CD4-positive, alpha-beta memory T cell (primary cell): ENCODE data around the gene MMP14. TPM values are rescaled to one million over a fixed set of nuclear protein-coding genes. Genes with fewer than 3 reads are reported as not detected.
"Not testable (repeated sequence)": the region's sequence is repeated elsewhere in the genome, so short reads cannot be mapped to it uniquely, and the experiment has no call there.

Source experiments
- CTCF ChIA-PET: fragments of 350-600 bp; sonication (Branson Sonifier 250); formaldehyde crosslinking; loops from one replicate; lab custom pipeline; 2021; ENCODE audit warnings: inconsistent platforms; ENCODE audit not compliant: partially characterized antibody; lab: Charles Lee
- POLR2A ChIA-PET: fragments of 350-600 bp; sonication (Branson Sonifier 250); formaldehyde crosslinking; loops from one replicate; lab custom pipeline; 2021; ENCODE audit not compliant: partially characterized antibody; lab: Charles Lee
- DNase-seq, 5 donors: peaks; one replicate each; pipeline versions ENCODE4 v3.0.0 to v3.0.0-alpha.2; 2020 to 2022; ENCODE audit warnings: mixed read lengths in 1 of 5
- H3K27ac ChIP-seq: one replicate; pipeline ENCODE4 v1.7.0; 2013; ENCODE audit warnings: low read depth, low read length
- H3K27me3 ChIP-seq: 2 replicates; pipeline ENCODE4 v1.7.0; 2013; ENCODE audit warnings: mild to moderate bottlenecking, low read length, moderate library complexity; ENCODE audit not compliant: insufficient read depth
- H3K36me3 ChIP-seq: 2 replicates; pipeline ENCODE4 v1.7.0; 2013; ENCODE audit warnings: mild to moderate bottlenecking, low read length, moderate library complexity; ENCODE audit not compliant: insufficient read depth
- H3K4me1 ChIP-seq: 2 replicates; pipeline ENCODE4 v1.7.0; 2013; ENCODE audit warnings: mild to moderate bottlenecking, low read length, moderate library complexity; ENCODE audit not compliant: insufficient read depth
- H3K4me3 ChIP-seq, 2 donors: one replicate each; pipeline ENCODE4 v1.7.0; 2013; ENCODE audit warnings: low read length in 2 of 2, mild to moderate bottlenecking in 1 of 2
- H3K9me3 ChIP-seq, 2 donors: one replicate each; pipeline ENCODE4 v1.7.0; 2013; ENCODE audit warnings: low read length in 2 of 2, control low read depth in 1 of 2; ENCODE audit not compliant: control insufficient read depth in 1 of 2
- H3K27ac Mint-ChIP-seq, 7 donors: one replicate each; pipeline ENCODE4 v1.8.0; 2020 to 2021; ENCODE audit warnings: mixed read lengths in 7 of 7, mild to moderate bottlenecking in 6 of 7, inconsistent platforms in 3 of 7, moderate library complexity in 3 of 7
- H3K27me3 Mint-ChIP-seq, 2 donors: one replicate each; pipeline ENCODE4 v1.8.0; 2020 to 2021; ENCODE audit warnings: mixed read lengths in 2 of 2
- H3K36me3 Mint-ChIP-seq, 2 donors: one replicate each; pipeline ENCODE4 v1.8.0; 2020 to 2021; ENCODE audit warnings: mixed read lengths in 2 of 2, inconsistent platforms in 1 of 2, mild to moderate bottlenecking in 1 of 2
- H3K4me1 Mint-ChIP-seq, 4 donors: one replicate each; pipeline ENCODE4 v1.8.0; 2020 to 2021; ENCODE audit warnings: mixed read lengths in 4 of 4, mild to moderate bottlenecking in 1 of 4
- H3K4me3 Mint-ChIP-seq, 8 donors: one replicate each; pipeline ENCODE4 v1.8.0; 2020 to 2021; ENCODE audit warnings: mixed read lengths in 8 of 8, mild to moderate bottlenecking in 7 of 8, moderate library complexity in 6 of 8, inconsistent platforms in 3 of 8
- H3K9me3 Mint-ChIP-seq, 8 donors: one replicate each; pipeline ENCODE4 v1.8.0; 2020 to 2021; ENCODE audit warnings: mixed read lengths in 8 of 8, mild to moderate bottlenecking in 5 of 8, inconsistent platforms in 3 of 8, moderate library complexity in 1 of 8
- intact Hi-C: fragments of 100-400 bp; cut with micrococcal nuclease; formaldehyde crosslinking; loops from one replicate; pipeline ENCODE4 v1.15.1; 2023
- polyA plus RNA-seq, 2 donors: library from polyadenylated mRNA; unstranded; fragments of 300-500 nt; fragmentation: Illumina TruSeq; gene quantifications; one replicate each; pipeline ENCODE4 v1.2.3, GENCODE V29; 2021
- total RNA-seq, 2 experiments: library from RNA; stranded (reverse); gene quantifications; one replicate each; pipeline ENCODE4 v1.2.3, GENCODE V29; 2021

The MMP14 gene
- total and polyA plus RNA-seq, 4 experiments from 2014 or later = 3.0 to 3.8 TPM; not detected in 2

DNA sequence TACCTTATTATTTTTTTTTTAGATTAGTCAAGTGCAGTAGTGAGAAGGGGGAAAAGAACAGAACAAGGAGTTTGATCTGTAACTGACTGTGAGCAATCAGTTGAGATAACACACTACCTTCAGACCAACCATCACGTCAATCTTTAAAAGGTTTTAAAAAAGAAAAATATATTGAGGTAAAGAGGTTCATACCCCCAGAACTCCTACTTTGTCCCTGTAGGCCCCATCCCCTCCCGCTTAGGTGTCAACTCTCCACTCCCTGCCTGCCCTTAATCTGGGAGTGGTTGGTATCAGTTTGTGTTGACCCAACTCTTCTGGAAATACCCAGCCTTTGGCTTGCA, 16.2 kb downstream of the MMP14 start:
- Histone ChIP-seq H3K4me1 (peaks cover 10% of the 10 kb centered on the region), H3K27ac (no peak overlapping the region), H3K27me3 (no peaks in the 10 kb centered on the region), H3K9me3 (no peaks in the 10 kb centered on the region), H3K4me3 (no peak overlapping the region), H3K36me3 (no peaks in the 10 kb centered on the region)
- Mint-ChIP-seq H3K27me3 (peaks cover 5 to 9% of the 10 kb centered on the region in 2 donors), H3K27ac (peak overlapping the region in 2 of 7 donors; percentile 52 to 83), H3K9me3 (peaks cover 0 to 2% (median 0%) of the 10 kb centered on the region in 8 donors), H3K4me3 (no peak overlapping the region), H3K4me1 (peaks cover 3 to 16% (median 10%) of the 10 kb centered on the region in 4 donors), H3K36me3 (no peaks in the 10 kb centered on the region)
- intact Hi-C loops = loop anchor here (5.0 kb wide), 1 partner anchor 650 kb away; no protein-coding TSS in a partner anchor
- DNase-seq = no peak
- CTCF ChIA-PET = interaction anchor here (0.6 to 19.6 kb wide), 39 partner anchors 9 to 1013 kb away, joined by 3 to 403 read pairs (median 5); partner anchors contain the start of genes ACIN1, C14orf119, DAD1 and LRP10
- POLR2A ChIA-PET = interaction anchor here (0.9 to 4.1 kb wide), 9 partner anchors 18 to 296 kb away, joined by 3 to 20 read pairs (median 7); partner anchors contain the start of genes DAD1, LRP10 and OXA1L

DNA sequence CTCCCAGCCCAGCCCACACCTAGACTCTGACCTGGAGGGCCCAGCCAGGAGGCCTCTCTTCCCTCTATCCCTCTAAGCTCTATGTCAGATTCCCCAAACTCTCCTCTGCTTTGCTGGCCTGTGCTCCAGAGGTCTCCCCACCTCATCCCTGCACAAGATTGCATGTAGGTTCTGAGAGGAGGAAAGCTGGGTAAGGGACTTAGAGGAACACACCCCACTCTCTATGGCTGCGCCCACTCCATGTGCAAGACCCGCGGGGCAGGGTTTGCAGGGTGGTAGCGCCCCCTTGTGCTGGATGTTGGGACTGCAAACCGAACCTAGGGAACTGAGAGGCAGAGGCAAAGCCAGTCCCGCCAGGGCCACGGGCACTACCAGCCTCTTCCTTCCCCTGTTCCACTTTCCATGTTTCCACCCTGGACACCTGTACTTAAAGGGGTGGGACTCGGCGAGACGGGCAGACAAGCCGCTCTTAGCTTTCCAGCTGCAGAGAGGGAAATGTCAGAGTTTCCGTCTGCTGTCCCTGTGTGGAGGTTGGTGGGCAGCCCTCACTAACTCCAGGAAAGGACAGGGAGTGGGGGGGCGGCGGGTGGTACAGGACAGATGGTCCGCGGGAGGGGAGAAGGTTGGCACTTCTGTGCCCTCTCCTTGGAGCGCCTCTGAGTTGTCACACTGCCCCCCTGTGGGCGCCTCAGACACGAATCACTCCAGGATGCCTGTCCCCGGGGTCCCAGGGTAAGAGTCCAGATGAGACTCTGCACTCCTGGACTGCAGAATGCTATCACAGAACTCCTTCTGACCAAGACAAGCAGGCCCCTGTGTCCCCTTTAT, 16.8 kb downstream of the MMP14 start:
- peak; percentile 81 to 86 (median 83) for DNase-seq
- intact Hi-C loops = loop anchor here (1.0 to 5.0 kb wide), 7 partner anchors 19 to 1012 kb away; no protein-coding TSS in a partner anchor
- Mint-ChIP-seq H3K27me3 (peaks cover 5 to 9% of the 10 kb centered on the region in 2 donors), H3K27ac (peak overlapping the region; percentile 52 to 83 (median 75)), H3K9me3 (peaks cover 0 to 2% (median 0%) of the 10 kb centered on the region in 8 donors), H3K36me3 (no peaks in the 10 kb centered on the region), H3K4me1 (peaks cover 6 to 20% (median 13%) of the 10 kb centered on the region in 4 donors), H3K4me3 (peak overlapping the region; percentile 84 to 89 (median 86))
- no peaks in the 10 kb centered on the region for H3K9me3 ChIP-seq
- no peaks in the 10 kb centered on the region for H3K36me3 ChIP-seq
- POLR2A ChIA-PET = interaction anchor here (0.9 to 4.1 kb wide), 10 partner anchors 18 to 297 kb away, joined by 3 to 20 read pairs (median 7); partner anchors contain the start of genes DAD1, LRP10 and OXA1L
- peak overlapping the region; percentile 72 to 77 for H3K4me3 ChIP-seq
- peak overlapping the region; percentile 34 for H3K27ac ChIP-seq
- no peaks in the 10 kb centered on the region for H3K27me3 ChIP-seq
- H3K4me1 ChIP-seq = peaks cover 13% of the 10 kb centered on the region
- CTCF ChIA-PET = interaction anchor here (0.6 to 19.6 kb wide), 46 partner anchors 9 to 1013 kb away, joined by 3 to 403 read pairs (median 4); partner anchors contain the start of genes ACIN1, C14orf119, DAD1 and LRP10

DNA sequence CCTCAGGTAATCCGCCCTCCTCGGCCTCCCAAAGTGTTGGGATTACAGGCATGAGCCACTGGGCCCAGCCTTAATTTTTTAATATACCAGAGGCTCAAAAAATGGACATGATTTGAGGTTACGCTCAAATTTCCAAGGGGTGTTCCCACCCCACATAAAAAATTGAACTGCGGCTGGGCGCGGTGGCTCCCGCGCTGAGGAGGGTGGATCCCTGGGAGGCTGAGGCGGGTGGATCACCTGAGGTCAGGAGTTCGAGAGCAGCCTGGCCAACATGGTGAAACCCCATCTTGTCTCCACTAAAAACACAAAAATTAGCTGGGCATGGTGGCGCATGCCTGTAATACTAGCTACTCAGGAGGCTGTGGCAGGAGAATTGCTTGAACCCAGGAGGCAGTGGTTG, 17.9 kb downstream of the MMP14 start:
- not testable (repeated sequence) for H3K27ac Mint-ChIP-seq, H3K27ac ChIP-seq, H3K9me3 ChIP-seq, H3K36me3 Mint-ChIP-seq, H3K9me3 Mint-ChIP-seq, DNase-seq, H3K36me3 ChIP-seq, H3K4me3 ChIP-seq, H3K27me3 ChIP-seq
- H3K4me1 ChIP-seq = peaks cover 24% of the 10 kb centered on the region
- intact Hi-C loops = loop anchor here (5.0 kb wide), 1 partner anchor 652 kb away; no protein-coding TSS in a partner anchor
- CTCF ChIA-PET = interaction anchor here (0.7 to 19.6 kb wide), 28 partner anchors 10 to 1029 kb away, joined by 3 to 403 read pairs (median 7); partner anchors contain the start of genes ACIN1, C14orf119, DAD1 and LRP10
- Mint-ChIP-seq H3K27me3 (peaks cover 6 to 11% of the 10 kb centered on the region in 2 donors), H3K4me3 (peak overlapping the region in 1 of 8 donors; percentile 20), H3K4me1 (peaks cover 12 to 29% (median 20%) of the 10 kb centered on the region in 4 donors)
- POLR2A ChIA-PET = interaction anchor here (1.0 to 4.1 kb wide), 9 partner anchors 8 to 298 kb away, joined by 3 to 20 read pairs (median 7); partner anchors contain the start of genes DAD1 and LRP10

DNA sequence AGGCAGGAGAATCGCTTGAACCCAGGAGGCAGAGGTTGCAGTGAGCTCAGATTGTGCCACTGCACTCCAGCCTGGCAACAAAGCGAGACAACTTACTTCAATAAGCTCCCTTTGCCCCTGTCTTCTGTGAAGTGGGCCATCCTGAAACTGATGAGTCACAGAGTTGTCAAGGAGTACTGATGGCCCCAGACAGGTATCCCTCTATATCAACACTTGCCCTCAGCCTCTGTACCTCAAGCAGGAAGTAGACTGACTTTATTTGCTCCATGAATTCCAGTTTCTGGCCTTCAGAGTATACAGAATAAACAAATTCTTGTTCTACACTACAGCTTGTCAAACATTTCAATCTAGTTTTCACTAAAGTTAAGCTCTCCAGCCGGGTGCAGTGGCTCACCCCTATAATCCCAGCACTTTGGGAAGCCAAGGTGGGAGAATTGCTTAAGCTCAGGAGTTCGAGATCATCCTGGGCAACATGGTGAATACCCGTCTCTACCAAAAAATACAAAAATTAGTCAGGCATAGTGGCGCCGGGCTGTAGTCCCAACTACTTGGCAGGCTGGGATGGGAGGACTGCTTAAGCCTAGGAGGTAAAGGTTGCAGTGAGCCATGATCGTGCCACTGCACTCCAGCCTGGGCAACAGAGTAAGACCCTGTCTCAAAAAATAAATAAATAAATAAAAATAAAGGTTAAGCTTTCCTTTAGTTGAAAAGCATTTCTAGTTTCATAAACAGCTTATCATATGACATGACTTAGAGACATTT, 18.8 kb downstream of the MMP14 start:
- Mint-ChIP-seq H3K4me1 (peaks cover 12 to 29% (median 20%) of the 10 kb centered on the region in 4 donors), H3K27me3 (peaks cover 6 to 9% of the 10 kb centered on the region in 2 donors), H3K27ac (no peak overlapping the region), H3K4me3 (peak overlapping the region in 1 of 8 donors; percentile 20), H3K9me3 (peaks cover 0 to 2% (median 0%) of the 10 kb centered on the region in 8 donors), H3K36me3 (no peaks in the 10 kb centered on the region)
- Histone ChIP-seq H3K9me3 (no peaks in the 10 kb centered on the region), H3K4me1 (peaks cover 24% of the 10 kb centered on the region), H3K36me3 (no peaks in the 10 kb centered on the region), H3K4me3 (no peak overlapping the region), H3K27me3 (no peaks in the 10 kb centered on the region), H3K27ac (no peak overlapping the region)
- ChIA-PET POLR2A (interaction anchor here (0.6 to 4.1 kb wide), 7 partner anchors 7 to 558 kb away, joined by 3 to 20 read pairs (median 4); partner anchors contain the start of gene LRP10), CTCF (interaction anchor here (0.6 to 19.6 kb wide), 26 partner anchors 9 to 1030 kb away, joined by 3 to 403 read pairs (median 4); partner anchors contain the start of genes DAD1, LRP10, MRPL52 and RBM23)
- intact Hi-C loops = loop anchor here (5.0 kb wide), 1 partner anchor 653 kb away; no protein-coding TSS in a partner anchor
- DNase-seq = peak in 1 of 5 donors; percentile 18

DNA sequence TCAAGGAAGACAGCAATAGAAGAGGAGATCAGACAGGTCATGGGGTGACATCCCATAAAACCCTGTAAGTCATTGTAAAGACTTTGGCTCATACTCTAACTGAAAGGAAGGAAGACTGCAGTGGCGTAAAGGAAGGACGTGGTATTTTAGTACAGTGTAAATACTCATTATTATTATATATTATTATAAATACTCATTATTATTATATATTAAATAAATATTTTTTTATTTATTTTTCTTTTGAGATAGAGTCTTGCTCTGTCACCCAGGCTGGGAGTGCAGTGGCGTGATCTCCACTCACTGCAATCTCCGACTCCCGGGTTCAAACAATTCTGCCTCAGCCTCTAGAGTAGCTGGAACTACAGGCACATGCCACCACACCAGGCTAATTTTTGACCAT, 20.0 kb downstream of the MMP14 start:
- POLR2A ChIA-PET = no interaction called here
- intact Hi-C loops = no loop called here
- Mint-ChIP-seq H3K9me3 (peaks cover 0 to 2% (median 0%) of the 10 kb centered on the region in 8 donors), H3K4me1 (peaks cover 12 to 29% (median 20%) of the 10 kb centered on the region in 4 donors), H3K4me3 (no peak overlapping the region), H3K27ac (no peak overlapping the region), H3K27me3 (peaks cover 7 to 9% of the 10 kb centered on the region in 2 donors), H3K36me3 (no peaks in the 10 kb centered on the region)
- H3K4me3 ChIP-seq = no peak overlapping the region
- peaks cover 24% of the 10 kb centered on the region for H3K4me1 ChIP-seq
- H3K27ac ChIP-seq = no peak overlapping the region
- no peaks in the 10 kb centered on the region for H3K36me3 ChIP-seq
- no peaks in the 10 kb centered on the region for H3K27me3 ChIP-seq
- H3K9me3 ChIP-seq = no peaks in the 10 kb centered on the region
- DNase-seq = no peak
- CTCF ChIA-PET = interaction anchor here (1.3 to 19.6 kb wide), 6 partner anchors 16 to 853 kb away, joined by 3 to 403 read pairs (median 54); partner anchors contain the start of genes LRP10 and MRPL52

DNA sequence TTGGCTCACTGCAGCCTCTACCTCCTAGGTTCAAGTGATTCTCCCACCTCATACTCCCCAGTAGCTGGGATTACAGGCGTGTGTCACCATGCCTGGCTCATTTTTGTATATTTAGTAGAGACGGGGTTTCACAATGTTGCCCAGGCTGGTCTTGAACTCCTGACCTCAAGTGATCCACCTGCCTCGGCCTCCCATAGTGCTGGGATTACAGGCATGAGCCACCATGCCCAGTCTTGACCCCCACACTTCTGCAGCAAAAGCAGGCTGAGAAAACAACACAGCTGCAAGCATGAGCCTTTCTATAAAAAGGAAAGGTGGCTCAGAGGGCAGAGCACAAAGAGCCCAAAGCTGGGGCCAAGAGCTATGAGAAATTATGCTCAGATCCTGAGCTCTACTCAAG, 24.0 kb downstream of the MMP14 start:
- DNase-seq, H3K36me3 Mint-ChIP-seq, H3K9me3 Mint-ChIP-seq, H3K4me3 Mint-ChIP-seq, intact Hi-C loops, H3K27ac ChIP-seq, H3K4me3 ChIP-seq, H3K27me3 Mint-ChIP-seq, H3K36me3 ChIP-seq, H3K27ac Mint-ChIP-seq, H3K27me3 ChIP-seq, H3K9me3 ChIP-seq: not testable (repeated sequence)
- H3K4me1 ChIP-seq = peaks cover 16% of the 10 kb centered on the region
- ChIA-PET POLR2A (interaction anchor here (3.7 kb wide), 1 partner anchor 11 kb away, joined by 22 read pairs; the partner anchor contains the start of gene LRP10), CTCF (interaction anchor here (1.3 to 19.6 kb wide), 10 partner anchors 7 to 304 kb away, joined by 3 to 403 read pairs (median 8); partner anchors contain the start of genes LRP10 and MRPL52)
- H3K4me1 Mint-ChIP-seq = peaks cover 13 to 30% (median 19%) of the 10 kb centered on the region in 4 donors
